ENCODE results near the gene DCC.

DCC gene

GRCh38 chr18:52936931-52937330 lies 596.9 kb downstream of the DCC start:
- no peak for DNase-seq

GRCh38 chr18:52937840-52938239 lies 597.8 kb downstream of the DCC start:
- DNase-seq = no peak

GRCh38 chr18:52945552-52945951 lies 605.6 kb downstream of the DCC start:
- no peak for DNase-seq

- no peak for DNase-seq
Observed at GRCh38 chr18:52948868-52949444, 609.0 kb downstream of the DCC start.

- no peak for DNase-seq
Observed at GRCh38 chr18:52950155-52950554, 610.2 kb downstream of the DCC start.

GRCh38 chr18:52953387-52953786 lies 613.4 kb downstream of the DCC start:
- no peak for DNase-seq

GRCh38 chr18:52963481-52963880 lies 623.5 kb downstream of the DCC start:
- DNase-seq = no peak

- DNase-seq = no peak
Observed at GRCh38 chr18:52970686-52971085, 630.7 kb downstream of the DCC start.

- no peak for DNase-seq
Observed at GRCh38 chr18:52971097-52971496, 631.1 kb downstream of the DCC start.

- no peak for DNase-seq
Observed at GRCh38 chr18:52979892-52980291, 639.9 kb downstream of the DCC start.

GRCh38 chr18:52991246-52991645 lies 651.2 kb downstream of the DCC start:
- DNase-seq = no peak

GRCh38 chr18:52992041-52992440 lies 652.0 kb downstream of the DCC start:
- no peak for DNase-seq

GRCh38 chr18:52995875-52996274 lies 655.9 kb downstream of the DCC start:
- no peak for DNase-seq

GRCh38 chr18:52999633-53000032 lies 659.6 kb downstream of the DCC start:
- DNase-seq = no peak

GRCh38 chr18:53004798-53005197 lies 664.8 kb downstream of the DCC start:
- no peak for DNase-seq

- DNase-seq = no peak
Observed at GRCh38 chr18:53018791-53019190, 678.8 kb downstream of the DCC start.

- no peak for DNase-seq
Observed at GRCh38 chr18:53025247-53025646, 685.2 kb downstream of the DCC start.

GRCh38 chr18:53028565-53028964 lies 688.6 kb downstream of the DCC start:
- no peak for DNase-seq

GRCh38 chr18:53033128-53033527 lies 693.1 kb downstream of the DCC start:
- no peak for DNase-seq

- no peak for DNase-seq
Observed at GRCh38 chr18:53038608-53039007, 698.6 kb downstream of the DCC start.

- no peak for DNase-seq
Observed at GRCh38 chr18:53040286-53040685, 700.3 kb downstream of the DCC start.

- no peak for DNase-seq
Observed at GRCh38 chr18:53056064-53056463, 716.1 kb downstream of the DCC start.

- no peak for DNase-seq
Observed at GRCh38 chr18:53070788-53071187, 730.8 kb downstream of the DCC start.

GRCh38 chr18:53080687-53081086 lies 740.7 kb downstream of the DCC start:
- DNase-seq = no peak

- no peak for DNase-seq
Observed at GRCh38 chr18:53093636-53094035, 753.6 kb downstream of the DCC start.

Data from inflammatory macrophage (primary cell).